ENCODE measurements around the gene WDFY1.

DNA sequence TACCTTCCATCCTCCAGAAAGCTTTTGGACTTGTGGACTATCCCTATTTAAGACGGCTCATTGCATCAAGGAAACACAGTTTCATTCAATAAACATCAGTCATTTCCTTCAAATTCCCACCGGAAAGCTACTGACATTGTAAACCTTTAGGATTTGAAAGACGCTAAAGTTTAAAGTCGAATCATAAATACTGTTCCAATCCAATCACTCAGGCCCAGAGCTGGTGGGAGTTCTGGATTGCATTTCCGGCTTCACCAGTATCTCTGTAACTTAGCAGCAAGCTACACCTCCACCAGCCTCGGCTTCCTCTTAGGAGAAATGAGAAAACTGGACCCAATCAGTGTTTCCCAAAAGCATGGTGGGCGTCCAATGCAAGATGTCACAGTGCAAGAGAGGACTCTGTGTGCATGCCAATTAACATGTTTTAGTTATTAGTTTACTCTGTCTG is 1.6 kb downstream of the WDFY1 start:
- no peak for TF ChIP-seq EZH2 (IDR thresholded peaks at IDR 0.05; ENCODE audit: insufficient read depth, low read length)
- TF ChIP-seq, protein P1, sequence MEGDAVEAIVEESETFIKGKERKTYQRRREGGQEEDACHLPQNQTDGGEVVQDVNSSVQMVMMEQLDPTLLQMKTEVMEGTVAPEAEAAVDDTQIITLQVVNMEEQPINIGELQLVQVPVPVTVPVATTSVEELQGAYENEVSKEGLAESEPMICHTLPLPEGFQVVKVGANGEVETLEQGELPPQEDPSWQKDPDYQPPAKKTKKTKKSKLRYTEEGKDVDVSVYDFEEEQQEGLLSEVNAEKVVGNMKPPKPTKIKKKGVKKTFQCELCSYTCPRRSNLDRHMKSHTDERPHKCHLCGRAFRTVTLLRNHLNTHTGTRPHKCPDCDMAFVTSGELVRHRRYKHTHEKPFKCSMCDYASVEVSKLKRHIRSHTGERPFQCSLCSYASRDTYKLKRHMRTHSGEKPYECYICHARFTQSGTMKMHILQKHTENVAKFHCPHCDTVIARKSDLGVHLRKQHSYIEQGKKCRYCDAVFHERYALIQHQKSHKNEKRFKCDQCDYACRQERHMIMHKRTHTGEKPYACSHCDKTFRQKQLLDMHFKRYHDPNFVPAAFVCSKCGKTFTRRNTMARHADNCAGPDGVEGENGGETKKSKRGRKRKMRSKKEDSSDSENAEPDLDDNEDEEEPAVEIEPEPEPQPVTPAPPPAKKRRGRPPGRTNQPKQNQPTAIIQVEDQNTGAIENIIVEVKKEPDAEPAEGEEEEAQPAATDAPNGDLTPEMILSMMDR (IDR thresholded peaks at IDR 0.05; ENCODE audit: insufficient read depth, low read depth, low read length), result no peak

Measured in astrocyte (in vitro differentiated cells and primary cell).